Fibroblast of skin of scalp (primary cell): ENCODE data around the gene CERS5.
"Not testable (repeated sequence)": the region's sequence is repeated elsewhere in the genome, so short reads cannot be mapped to it uniquely, and the experiment has no call there.

ENCODE experiments used
- DNase-seq: peaks from one replicate; pipeline ENCODE4 v3.0.0-alpha.2; 2013

Gene CERS5

GRCh38 chr12:50186681-50187080 lies 19.5 kb upstream of the CERS5 start:
- peak; percentile 86 for DNase-seq

GRCh38 chr12:50185970-50186663 lies 18.9 kb upstream of the CERS5 start:
- DNase-seq = peak; percentile 56

GRCh38 chr12:50185301-50185895 lies 18.2 kb upstream of the CERS5 start:
- no peak for DNase-seq

GRCh38 chr12:50184261-50184660 lies 17.1 kb upstream of the CERS5 start:
- no peak for DNase-seq

DNA sequence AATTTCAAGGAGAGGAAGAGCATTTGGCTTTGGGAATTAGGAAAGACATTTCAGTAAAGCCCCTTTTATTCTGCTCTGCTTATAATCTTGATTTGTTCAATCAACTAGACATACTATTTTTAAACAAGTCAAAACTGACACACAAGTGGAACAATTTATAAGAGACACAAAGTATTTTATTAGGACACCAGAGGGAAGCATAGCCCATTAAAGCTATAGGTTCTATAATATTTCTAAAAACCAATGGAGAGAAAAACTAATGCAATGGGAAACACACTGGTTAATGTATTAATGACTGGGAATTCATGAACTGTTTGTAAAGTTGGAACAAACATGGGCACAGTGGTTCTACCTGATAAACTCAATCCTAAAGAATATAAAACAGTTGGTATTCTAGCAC lies 15.3 kb upstream of the CERS5 start:
- no peak for DNase-seq

DNA sequence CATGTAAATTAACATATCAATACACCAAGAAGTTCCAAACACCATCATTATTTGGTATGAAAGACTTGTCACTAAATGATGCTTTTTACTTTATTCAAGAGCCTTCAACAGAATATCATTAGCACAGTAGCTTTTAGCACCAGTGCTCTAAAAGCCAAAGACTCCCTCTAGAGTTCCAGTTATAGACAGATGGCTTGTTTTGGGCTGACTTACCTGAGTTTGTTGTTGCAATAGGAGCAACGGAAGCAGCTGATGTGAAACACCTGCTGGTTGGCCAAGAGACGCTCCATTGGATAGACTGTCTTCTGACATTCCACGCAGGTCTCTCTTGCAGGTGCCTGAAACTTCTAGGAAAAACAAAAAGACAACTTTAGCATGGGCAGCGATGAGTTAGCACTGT lies 14.5 kb upstream of the CERS5 start:
- no peak for DNase-seq

DNA sequence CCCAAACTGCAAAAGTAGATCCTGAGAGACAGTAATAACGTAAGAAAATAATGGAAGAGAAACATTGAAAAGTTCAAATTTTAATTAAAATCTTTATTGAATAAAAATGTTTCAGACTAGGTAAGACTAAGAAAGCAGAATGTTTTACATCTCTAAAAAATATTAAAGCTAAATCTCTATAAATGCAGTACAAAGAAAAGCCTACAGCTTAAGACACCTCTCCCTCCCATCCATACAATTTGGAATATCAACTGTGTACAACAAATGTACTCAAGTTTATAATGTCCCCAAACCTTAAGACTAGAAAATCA lies 8.5 kb upstream of the CERS5 start:
- no peak for DNase-seq

DNA sequence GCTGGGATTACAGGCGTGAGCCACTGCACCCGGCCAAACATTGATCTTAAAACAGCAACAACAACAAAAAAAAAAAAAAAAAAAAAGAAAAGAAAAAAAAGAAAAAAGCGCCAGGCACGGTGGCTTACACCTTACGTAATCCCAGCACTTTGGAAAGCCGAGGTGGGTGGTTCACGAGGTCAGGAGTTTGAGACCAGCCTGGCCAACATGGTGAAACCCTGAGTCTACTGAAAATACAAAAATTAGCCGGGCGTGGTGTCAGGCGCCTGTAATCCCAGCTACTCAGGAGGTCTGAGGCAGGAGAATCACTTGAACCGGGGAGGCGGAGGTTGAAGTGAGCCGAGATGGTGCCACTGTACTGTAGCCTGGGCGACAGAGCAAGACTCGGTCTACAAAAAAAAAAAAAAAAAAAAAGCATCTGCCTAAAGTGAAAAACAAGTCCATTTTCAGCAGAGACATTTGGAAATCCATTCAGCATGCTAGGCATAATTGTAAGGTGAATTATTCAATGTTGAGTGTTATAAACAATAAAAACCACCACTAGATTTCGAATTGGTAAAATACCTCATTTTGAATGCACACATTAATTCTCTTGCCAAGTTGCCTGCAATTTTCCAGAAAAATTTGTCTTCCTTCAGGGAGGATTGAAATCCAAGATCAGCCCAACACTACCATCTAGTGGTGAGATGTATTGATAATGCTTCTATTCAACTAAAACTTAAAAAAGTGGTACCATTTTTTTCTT lies 8.0 kb upstream of the CERS5 start:
- peak; percentile 80 for DNase-seq

DNA sequence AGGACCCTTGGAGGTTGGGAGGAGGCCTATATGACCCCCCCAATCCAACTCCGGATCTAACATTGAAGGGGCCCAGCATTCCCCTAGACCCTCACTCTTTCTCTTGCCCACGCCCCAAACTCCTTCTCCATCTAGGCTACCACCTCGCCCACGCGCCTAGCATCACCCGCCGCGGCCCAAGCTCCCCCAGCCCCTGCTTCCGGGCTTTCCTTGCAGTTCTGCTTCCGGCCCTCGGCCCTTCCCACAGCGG lies 445 bp downstream of the CERS5 start:
- no peak for DNase-seq

GRCh38 chr12:50164963-50165362 lies 2.2 kb downstream of the CERS5 start:
- DNase-seq = no peak

GRCh38 chr12:50162230-50162629 lies 4.9 kb downstream of the CERS5 start:
- DNase-seq = no peak

DNA sequence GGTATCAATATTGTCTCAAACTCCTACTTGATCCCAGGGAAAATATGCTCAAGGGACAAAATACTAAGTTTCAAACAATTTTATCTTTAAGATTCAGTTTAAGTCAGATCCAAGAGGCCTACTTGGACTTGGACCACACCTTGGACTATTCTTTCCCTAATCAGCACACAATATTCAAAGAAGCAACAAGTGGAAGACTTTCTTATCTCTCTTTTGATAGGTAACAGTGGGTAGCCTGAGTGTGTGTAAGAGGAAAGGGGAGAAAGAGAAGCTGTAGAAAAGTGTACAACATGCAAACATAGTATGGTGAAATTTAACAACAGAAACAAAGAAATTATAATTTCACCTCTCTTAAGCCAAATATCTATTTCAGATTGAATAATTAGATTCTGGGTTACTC lies 6.5 kb downstream of the CERS5 start:
- no peak for DNase-seq

DNA sequence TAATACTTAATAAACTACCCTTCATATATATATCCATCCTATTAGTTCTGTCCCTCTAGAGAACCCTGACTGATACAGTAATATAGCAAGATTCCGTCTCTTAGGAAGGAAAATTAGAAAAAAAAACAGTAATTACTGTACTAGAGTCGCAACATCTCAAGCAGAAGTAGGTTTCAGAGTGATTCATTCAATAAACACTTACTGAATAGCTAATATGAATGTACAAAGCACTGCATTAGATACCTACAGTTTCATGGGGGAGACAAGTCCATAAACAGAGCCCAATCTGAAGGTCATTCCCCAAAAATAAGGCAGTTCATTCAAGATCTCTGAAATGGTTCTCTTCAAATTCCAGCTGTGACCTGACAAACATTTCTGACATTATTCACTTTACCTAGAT lies 9.9 kb downstream of the CERS5 start:
- DNase-seq = no peak

- DNase-seq = no peak
These were observed 10.5 kb downstream of the CERS5 start for GRCh38 chr12:50156641-50157040.

- DNase-seq = not testable (repeated sequence)
These were observed 12.2 kb downstream of the CERS5 start for GRCh38 chr12:50154947-50155346.

GRCh38 chr12:50151047-50151687 lies 16.0 kb downstream of the CERS5 start:
- no peak for DNase-seq

GRCh38 chr12:50149311-50149710 lies 17.9 kb downstream of the CERS5 start:
- DNase-seq = no peak

- not testable (repeated sequence) for DNase-seq
These were observed 19.2 kb downstream of the CERS5 start for GRCh38 chr12:50148011-50148410.

DNA sequence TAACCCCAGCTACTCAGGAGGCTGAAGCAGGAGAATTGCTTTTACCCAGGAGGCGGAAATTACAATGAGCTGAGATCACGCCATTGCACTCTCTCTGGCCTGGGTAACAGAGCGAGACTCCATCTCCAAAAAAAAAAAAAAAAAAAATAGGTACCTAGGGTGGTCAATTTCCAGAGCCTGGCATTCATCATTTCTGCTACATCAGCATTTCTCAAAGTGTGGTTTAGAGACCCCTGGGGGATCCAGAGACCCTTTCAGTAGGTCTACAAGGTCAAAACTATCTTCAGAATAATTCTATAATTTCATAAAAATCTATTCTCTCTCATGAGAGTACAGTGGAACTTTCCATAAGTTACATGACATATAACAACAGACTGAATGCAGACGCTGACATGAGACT lies 19.9 kb downstream of the CERS5 start:
- DNase-seq = no peak

DNA sequence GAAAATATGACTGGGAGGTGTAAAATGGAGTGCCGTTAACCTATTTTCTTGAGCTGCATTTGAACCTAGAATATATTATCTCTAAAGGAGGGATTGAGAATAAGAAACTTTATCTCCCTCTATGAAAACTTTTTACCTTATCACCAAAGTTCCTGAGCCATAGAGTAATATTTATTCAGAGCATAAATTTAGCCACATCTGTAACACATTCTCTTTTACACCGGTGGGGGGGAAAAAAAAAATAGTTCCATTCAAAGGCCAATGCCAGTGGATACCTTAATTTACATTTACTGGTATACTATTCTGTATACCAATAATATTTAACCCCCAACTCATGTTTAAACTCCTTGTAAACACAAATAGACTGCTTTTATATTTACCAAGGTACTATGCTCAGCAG lies 21.7 kb downstream of the CERS5 start:
- DNase-seq = no peak

GRCh38 chr12:50142993-50143392 lies 24.2 kb downstream of the CERS5 start:
- no peak for DNase-seq

GRCh38 chr12:50132505-50133135 lies 34.5 kb downstream of the CERS5 start:
- peak; percentile 56 for DNase-seq

DNA sequence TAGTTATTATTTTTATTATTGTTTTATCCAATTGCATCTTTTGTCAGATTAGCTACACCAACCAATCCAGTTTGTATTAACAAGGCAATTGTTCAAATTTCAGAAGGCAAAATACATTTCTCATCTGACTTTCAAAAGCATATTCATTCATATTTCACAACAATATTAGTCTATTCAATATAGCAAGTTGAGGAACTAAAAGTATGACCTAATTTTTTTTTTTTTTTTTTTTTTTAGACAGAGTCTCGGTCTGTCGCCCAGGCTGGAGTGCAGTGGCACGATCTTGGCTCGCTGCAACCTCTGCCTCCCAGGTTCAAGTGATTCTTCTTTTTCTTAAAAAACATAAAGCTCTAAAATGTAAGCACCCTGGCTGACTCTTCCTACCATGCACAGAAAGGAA lies 37.9 kb downstream of the CERS5 start:
- no peak for DNase-seq

GRCh38 chr12:50127546-50127945 lies 39.6 kb downstream of the CERS5 start:
- no peak for DNase-seq
